Femur (tissue), 1 donor: ENCODE measurements around the gene IL17A.

Experiments used
- DNase-seq: peaks from one replicate; pipeline ENCODE4 v3.0.0-alpha.2; 2017

IL17A gene

DNA sequence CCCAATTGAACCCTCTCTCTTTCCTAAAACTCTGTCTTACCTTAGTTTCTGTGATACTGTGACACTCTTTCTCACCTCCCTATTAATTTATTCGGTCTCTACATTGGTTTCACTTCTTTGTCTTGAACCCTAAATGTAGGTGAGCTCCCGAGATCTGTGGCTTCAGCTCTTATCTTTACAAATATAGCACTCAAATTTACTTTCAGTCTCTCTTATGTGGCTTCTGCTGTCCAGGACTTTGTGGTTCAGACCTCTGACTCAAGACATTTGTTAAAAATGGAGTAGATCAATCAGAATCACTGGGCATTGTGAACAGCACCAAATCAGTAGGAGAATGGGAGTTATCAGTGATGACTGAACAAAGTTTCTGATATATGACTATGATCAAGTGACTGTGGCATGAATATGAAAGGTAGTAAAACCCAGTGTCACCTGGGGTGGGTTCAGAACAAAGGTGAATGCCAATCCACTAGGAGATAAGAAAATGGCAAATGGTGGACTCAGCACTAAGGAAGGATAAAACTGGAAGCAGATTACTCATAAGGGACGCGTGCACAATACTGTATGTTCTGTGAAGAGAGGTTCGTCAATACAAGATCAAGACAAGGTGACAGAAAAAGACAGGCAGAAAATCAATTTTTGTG is 30.9 kb downstream of the IL17A start:
- no peak for DNase-seq

DNA sequence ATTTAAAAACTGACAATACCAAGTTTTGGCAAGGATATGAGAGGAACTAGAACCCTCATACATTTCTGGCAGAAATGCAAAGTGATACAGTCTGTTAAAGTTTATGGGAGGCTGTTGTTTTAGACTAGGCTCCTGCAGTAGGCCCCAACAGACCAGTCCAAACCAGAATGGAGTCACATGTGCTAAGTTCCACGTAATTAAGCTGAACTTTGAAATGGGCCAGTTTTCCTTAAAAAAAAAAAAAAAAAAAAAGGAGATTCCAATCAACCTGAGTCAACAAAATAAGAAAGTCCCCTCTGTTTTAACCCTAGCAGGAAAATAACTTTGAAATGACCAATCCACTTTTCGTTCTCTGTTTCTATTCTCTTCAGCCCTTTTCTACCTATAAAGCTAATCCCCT is 31.6 kb downstream of the IL17A start:
- no peak for DNase-seq

DNA sequence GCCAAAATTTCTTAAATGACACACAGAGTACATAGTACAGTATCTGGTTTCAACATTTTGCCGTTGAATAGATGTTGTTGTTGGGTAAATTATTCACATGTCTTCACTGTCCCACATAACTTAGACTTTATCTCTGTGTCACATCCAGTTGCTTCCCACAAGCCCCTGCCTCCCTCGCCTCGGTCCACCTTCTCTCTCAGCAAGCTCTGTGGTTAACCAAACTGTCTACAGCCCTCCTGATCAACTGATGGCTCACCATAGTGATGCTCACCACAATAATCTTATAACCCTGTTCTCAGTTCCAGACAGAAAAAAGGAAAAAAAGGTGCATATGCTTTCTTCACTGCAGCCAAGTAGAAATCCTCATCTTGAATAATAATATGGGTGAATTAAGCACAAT is 35.1 kb downstream of the IL17A start:
- DNase-seq = no peak

DNA sequence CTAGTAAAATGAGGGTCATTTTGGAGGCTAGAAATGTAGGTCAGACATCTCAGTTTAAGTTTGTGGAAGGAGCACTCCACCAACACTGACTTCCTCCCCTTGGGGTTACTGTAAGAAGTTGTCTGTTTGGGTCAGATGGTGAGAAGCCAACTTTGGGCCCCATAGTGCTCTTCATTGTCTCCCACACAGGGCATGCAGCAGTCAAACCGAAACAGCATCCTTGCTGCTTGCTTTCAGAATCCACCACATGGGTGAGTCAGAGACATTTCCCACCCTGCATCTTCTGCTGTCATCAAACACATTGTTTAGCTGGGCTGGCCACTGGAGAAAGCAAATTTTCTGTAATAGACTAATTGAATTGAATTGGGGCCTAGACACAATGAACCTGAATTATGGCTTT is 41.3 kb downstream of the IL17A start:
- no peak for DNase-seq

DNA sequence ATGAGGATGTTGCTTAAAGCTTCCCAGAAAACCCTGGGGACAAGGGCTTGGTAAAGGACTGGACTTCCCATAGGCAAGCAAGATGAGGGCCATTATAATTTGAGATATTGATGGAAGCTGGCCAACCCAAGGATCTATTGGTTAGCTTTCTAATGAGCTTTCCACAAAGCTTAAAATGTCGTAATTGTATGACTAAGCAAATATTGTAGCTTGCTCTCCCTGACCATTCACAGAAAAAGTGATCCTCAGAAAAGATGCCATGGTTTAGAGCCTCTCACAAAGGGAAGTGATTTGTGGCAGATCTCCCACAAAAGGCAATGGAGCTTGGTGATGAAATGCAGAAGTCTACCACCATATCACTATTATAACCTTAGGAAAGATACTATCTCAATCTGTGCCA is 44.5 kb downstream of the IL17A start:
- no peak for DNase-seq

DNA sequence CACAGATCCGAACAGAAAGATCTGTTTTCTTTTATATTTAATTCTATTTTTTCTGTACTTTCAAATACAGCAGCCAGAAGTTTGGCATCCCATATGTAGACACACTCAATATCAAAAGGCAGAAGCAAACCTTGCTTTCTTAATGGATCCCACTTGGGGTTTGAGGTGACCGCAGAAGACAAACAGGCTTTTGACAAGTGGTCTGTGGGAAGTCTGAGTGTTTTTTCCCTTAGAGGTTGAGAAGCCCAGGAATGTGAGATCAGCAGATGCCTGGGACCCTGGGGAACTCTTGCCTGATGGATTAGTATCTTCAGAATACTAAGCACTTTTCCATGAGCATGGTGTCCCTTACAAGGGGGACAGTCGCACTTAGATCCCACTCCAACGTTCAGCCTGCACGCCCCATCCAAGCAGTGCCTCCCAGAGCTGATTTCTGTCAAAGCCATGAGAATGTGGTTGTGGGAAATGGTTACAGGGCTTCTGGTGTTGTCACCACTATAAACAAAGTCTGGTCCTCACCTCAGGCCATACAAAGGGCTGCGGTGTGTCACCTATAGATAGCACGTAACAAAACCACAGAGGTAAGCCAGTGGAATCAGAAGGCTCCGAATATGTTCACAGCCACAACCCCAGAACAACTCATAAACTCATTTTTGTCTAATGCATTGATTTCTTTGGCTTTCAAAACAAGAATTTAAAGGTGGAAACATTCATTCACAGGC is 45.4 kb downstream of the IL17A start:
- peak; percentile 27 for DNase-seq

DNA sequence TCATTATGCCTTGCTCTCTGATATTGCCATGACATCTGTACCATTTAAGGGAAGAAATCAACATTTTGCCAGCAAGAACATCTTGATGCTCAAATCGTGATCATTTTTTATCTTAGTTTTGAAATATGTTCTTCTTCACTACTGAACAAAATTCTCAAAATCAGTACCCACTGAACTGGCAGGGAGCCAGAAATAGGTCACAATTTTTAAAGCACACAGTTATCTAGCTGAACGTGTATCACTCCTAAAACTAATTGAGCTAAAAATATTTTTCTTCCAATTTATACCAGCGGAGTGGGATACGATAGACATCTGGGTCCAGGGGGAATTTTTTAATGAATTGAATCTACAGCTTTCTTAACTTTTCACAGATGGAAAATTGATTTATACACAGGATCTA is 46.8 kb downstream of the IL17A start:
- DNase-seq = no peak

DNA sequence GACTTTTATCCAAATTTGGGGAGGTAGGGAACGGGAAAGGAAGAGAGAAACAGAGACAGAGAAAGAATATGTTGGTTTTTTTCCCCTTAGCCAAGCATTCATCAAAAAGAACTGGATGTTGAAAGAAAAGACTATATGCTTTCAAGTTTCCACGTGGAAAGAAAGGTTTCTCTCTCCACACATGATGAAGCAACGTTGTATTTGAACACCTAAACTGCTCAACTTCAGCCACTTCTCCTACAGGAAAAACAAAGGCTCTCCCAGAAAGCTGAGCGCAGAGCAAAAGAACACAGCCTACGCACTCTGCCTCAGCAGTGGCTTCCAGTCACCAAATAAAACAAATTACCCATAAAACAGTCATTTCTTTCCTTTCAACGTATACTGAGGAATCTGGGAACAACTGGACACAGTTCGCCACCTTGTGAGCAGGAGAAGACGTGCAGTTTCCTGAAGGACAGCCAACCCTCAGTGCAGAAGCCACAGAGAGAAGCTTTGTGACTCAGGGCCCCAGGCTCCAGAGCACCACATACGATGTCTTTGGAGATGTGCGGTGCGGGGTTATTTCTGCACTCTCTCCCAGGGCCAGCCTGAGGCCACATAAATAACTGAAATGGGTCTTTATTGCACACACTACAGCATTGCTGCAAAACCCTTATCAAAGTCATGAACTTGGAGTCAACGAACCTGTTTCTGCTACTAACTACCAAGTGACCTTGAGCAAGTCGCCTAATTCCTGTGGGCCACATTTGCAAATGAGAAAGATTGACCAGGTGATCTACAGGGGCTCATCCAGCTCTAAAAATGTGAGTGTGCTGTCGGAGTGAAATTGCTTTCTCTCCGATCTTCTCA is 48.0 kb downstream of the IL17A start:
- peak; percentile 65 for DNase-seq
